Neural crest cell (in vitro differentiated cells): ENCODE measurements around the gene PHF2. TPM values are rescaled to one million over a fixed set of nuclear protein-coding genes. Genes with fewer than 3 reads are reported as not detected.
A peak's percentile ranks its signal among the peaks of the same experiment; 100 is the strongest.
"Not testable (repeated sequence)": the region's sequence is repeated elsewhere in the genome, so short reads cannot be mapped to it uniquely, and the experiment has no call there.

Experiments used
- DNase-seq: peaks from one replicate; pipeline ENCODE4 v3.0.0; 2021; ENCODE audit warnings: low read depth, mixed read lengths, low spot score
- H3K27ac Mint-ChIP-seq: one replicate; pipeline ENCODE4 v1.8.0; 2021; ENCODE audit warnings: mild to moderate bottlenecking, mixed read lengths; ENCODE audit not compliant: unreplicated experiment
- H3K27me3 Mint-ChIP-seq: 2 replicates; pipeline ENCODE4 v1.8.0; 2021; ENCODE audit warnings: low read depth, mild to moderate bottlenecking, mixed read lengths
- H3K36me3 Mint-ChIP-seq: 2 replicates; pipeline ENCODE4 v1.8.0; 2021; ENCODE audit warnings: low read depth, mild to moderate bottlenecking, mixed read lengths
- H3K4me1 Mint-ChIP-seq: 2 replicates; pipeline ENCODE4 v1.8.0; 2021; ENCODE audit warnings: mixed read lengths
- H3K4me3 Mint-ChIP-seq: one replicate; pipeline ENCODE4 v1.8.0; 2021; ENCODE audit warnings: mild to moderate bottlenecking, mixed read lengths
- H3K9me3 Mint-ChIP-seq: 2 replicates; pipeline ENCODE4 v1.8.0; 2021; ENCODE audit warnings: mixed read lengths
- total RNA-seq: library from RNA; stranded (reverse); gene quantifications from 2 replicates; pipeline ENCODE4 v1.2.1, GENCODE V29; 2021
- TF ChIP-seq, protein P1 (sequence below): fragments of 200-600 bp; sonication (generic); conservative IDR thresholded peaks from 2 replicates; pipeline ENCODE4 v1.5.0; 2021; ENCODE audit warnings: antibody characterized with exemption, mild to moderate bottlenecking

The PHF2 gene
- total RNA-seq, 1 donor from 2014 or later: 34.4 TPM

DNA sequence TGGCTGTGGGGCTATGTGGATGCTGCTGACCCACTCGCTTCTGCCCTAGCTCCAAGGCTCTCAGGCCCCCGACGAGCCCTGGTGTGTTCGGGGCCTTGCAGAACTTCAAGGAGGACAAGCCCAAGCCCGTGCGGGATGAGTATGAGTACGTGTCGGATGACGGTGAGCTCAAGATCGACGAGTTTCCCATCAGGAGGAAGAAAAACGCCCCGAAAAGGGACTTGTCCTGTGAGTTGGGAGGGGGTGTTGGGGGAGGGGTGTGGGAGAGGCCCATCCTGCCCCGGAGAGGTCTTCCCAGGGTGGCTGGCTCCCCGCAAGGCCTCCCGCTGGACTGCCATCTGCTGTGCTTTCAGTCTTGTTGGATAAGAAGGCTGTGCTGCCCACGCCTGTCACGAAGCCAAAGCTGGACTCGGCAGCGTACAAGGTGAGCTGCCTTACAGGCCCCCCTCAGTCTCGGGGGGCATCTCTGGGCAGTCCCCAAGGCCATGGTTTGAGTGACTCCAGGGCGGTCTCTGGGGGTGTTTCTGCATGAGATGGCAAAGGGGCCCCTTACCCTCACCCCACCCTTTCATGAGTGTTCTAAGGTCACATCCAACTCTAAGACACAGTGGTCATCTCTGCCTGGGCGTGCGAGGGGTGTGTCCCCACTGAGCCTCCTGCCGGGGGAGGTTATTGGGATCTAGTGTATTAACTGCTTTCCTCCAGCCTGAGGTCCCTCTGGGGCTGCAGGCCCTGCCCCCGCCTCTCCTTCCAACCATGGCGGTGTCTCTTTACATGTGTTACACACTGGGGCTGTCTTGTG is 89.5 kb downstream of the PHF2 start:
- H3K4me1 Mint-ChIP-seq: peaks cover 9% of the 10 kb centered on the region
- H3K27me3 Mint-ChIP-seq: peaks cover 7% of the 10 kb centered on the region
- TF ChIP-seq, protein P1, sequence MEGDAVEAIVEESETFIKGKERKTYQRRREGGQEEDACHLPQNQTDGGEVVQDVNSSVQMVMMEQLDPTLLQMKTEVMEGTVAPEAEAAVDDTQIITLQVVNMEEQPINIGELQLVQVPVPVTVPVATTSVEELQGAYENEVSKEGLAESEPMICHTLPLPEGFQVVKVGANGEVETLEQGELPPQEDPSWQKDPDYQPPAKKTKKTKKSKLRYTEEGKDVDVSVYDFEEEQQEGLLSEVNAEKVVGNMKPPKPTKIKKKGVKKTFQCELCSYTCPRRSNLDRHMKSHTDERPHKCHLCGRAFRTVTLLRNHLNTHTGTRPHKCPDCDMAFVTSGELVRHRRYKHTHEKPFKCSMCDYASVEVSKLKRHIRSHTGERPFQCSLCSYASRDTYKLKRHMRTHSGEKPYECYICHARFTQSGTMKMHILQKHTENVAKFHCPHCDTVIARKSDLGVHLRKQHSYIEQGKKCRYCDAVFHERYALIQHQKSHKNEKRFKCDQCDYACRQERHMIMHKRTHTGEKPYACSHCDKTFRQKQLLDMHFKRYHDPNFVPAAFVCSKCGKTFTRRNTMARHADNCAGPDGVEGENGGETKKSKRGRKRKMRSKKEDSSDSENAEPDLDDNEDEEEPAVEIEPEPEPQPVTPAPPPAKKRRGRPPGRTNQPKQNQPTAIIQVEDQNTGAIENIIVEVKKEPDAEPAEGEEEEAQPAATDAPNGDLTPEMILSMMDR: no peak
- H3K4me3 Mint-ChIP-seq: no peak overlapping the region
- H3K9me3 Mint-ChIP-seq: peaks cover 4% of the 10 kb centered on the region
- no peak for DNase-seq
- peak overlapping the region; percentile 27 for H3K27ac Mint-ChIP-seq
- peaks cover 4% of the 10 kb centered on the region for H3K36me3 Mint-ChIP-seq

DNA sequence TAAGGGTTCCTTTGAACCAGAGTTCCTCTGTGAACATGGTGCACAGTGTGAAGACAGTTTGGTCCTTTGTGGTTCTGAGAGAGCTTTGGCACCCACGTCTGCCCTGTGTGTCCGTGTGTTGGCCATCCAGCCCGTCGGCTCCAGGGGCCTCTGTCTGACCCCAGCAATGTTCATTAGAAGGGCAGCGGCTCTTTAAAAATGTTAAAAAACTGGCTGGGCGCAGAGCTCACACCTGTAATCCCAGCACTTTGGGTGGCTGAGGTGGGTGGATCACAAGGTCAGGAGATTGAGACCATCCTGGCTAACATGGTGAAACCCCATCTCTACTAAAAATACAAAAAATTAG is 90.0 kb downstream of the PHF2 start:
- not testable (repeated sequence) for H3K36me3 Mint-ChIP-seq, DNase-seq, H3K9me3 Mint-ChIP-seq, H3K27me3 Mint-ChIP-seq, H3K4me3 Mint-ChIP-seq
- peak overlapping the region; percentile 27 for H3K27ac Mint-ChIP-seq
- peaks cover 10% of the 10 kb centered on the region for H3K4me1 Mint-ChIP-seq

DNA sequence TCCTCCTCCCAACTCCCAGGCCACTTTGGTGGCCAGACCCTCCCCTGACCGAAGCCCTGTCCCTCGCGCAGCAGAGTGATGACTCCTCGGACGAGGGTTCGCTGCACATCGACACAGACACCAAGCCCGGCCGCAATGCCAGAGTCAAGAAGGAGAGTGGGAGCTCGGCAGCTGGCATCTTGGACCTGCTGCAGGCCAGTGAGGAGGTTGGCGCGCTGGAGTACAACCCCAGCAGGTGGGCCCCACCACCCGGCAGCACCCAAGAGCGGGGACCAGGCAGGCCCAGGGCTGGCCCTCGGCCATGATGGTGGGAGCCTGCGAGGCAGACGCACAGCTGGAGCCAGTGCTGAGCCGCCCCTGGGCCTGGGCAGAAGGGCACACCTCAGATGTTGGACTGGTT is 90.6 kb downstream of the PHF2 start:
- Mint-ChIP-seq H3K4me1 (peaks cover 10% of the 10 kb centered on the region), H3K27ac (no peak overlapping the region), H3K36me3 (peaks cover 4% of the 10 kb centered on the region), H3K4me3 (no peak overlapping the region), H3K27me3 (peaks cover 7% of the 10 kb centered on the region), H3K9me3 (peaks cover 4% of the 10 kb centered on the region)
- TF ChIP-seq, protein P1: no peak
- no peak for DNase-seq

DNA sequence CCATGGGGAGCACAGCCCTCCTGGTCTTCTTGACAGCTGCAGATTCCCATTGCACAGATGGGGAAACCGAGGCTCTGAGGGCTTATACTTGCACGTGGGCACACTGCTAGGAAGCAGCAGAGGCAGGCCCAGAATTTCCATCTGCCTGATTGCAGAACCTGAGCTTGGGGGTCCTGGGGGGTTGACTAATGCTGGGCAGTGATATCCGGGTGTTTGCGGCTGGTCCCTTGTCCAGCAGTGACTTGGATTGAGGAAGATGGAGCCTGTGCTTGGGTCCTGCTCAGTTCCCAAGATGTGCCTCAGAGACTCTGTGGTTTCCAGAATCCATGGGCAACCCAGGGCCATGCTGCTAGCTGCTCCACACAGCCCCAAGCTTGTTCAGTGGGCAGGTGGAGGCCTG is 91.2 kb downstream of the PHF2 start:
- H3K4me3 Mint-ChIP-seq: no peak overlapping the region
- TF ChIP-seq, protein P1: no peak
- H3K9me3 Mint-ChIP-seq: peaks cover 4% of the 10 kb centered on the region
- H3K27me3 Mint-ChIP-seq: peaks cover 7% of the 10 kb centered on the region
- H3K27ac Mint-ChIP-seq: peak overlapping the region; percentile 50
- no peak for DNase-seq
- H3K36me3 Mint-ChIP-seq: peaks cover 4% of the 10 kb centered on the region
- H3K4me1 Mint-ChIP-seq: peaks cover 10% of the 10 kb centered on the region

- peaks cover 7% of the 10 kb centered on the region for H3K27me3 Mint-ChIP-seq
- H3K4me3 Mint-ChIP-seq: no peak overlapping the region
- peak overlapping the region; percentile 67 for H3K27ac Mint-ChIP-seq
- no peak for DNase-seq
- peaks cover 4% of the 10 kb centered on the region for H3K9me3 Mint-ChIP-seq
- TF ChIP-seq, protein P1: no peak
- peaks cover 4% of the 10 kb centered on the region for H3K36me3 Mint-ChIP-seq
- peaks cover 10% of the 10 kb centered on the region for H3K4me1 Mint-ChIP-seq
Observed at GRCh38 chr9:93668261-93668871, 92.0 kb downstream of the PHF2 start.
